Endothelial cell of umbilical vein (primary cell): Measurements from ENCODE around the gene PITPNM3. TPM values are rescaled to one million over a fixed set of nuclear protein-coding genes. Genes with fewer than 3 reads are reported as not detected.

Source experiments
- BruUV-seq: library from RNA; stranded (reverse); fragments of 400-500 nt; replicated peaks from 2 replicates; lab custom pipeline; 2021; lab: Mats Ljungman, UMichigan
- CTCF ChIA-PET: fragments of 300-600, 350-600 bp; sonication (Branson Sonifier 250); formaldehyde crosslinking; loops from one replicate; lab custom pipeline; 2021; ENCODE audit warnings: antibody characterized with exemption, inconsistent platforms; lab: Charles Lee
- POLR2A ChIA-PET: fragments of 300-600, 350-600 bp; sonication (Branson Sonifier 250); formaldehyde crosslinking; loops from one replicate; lab custom pipeline; 2021; ENCODE audit warnings: antibody characterized with exemption, inconsistent platforms; lab: Charles Lee
- DNase-seq: peaks from one replicate; pipeline ENCODE4 v3.0.0-alpha.2; 2011; ENCODE audit warnings: low read depth, low spot score
- FAIRE-seq: peaks from 2 replicates; lab custom pipeline; 2011; peaks lifted over from hg19 to GRCh38; lab: Jason Lieb, UNC
- H2AFZ ChIP-seq: 2 replicates; pipeline ENCODE4 v1.6.0; 2012; ENCODE audit warnings: low read depth, low read length, control low read depth, inconsistent platforms
- H3K27ac ChIP-seq: 2 replicates; pipeline ENCODE4 v1.5.1; 2011; ENCODE audit warnings: low read depth, mild to moderate bottlenecking, control low read depth, low read length, moderate library complexity; ENCODE audit not compliant: insufficient read depth
- H3K27me3 ChIP-seq, 2 experiments: 2 replicates each; pipeline versions ENCODE4 v1.6.0 to v1.6.1; 2011; ENCODE audit warnings: low read length in 2 of 2, mixed read lengths in 1 of 2; ENCODE audit not compliant: control insufficient read depth in 2 of 2, insufficient read depth in 2 of 2
- H3K36me3 ChIP-seq, 2 experiments: 2 replicates in 1 of 2; 3 replicates in 1 of 2; pipeline ENCODE4 v1.5.1; 2011; ENCODE audit warnings: low read length in 2 of 2, mild to moderate bottlenecking in 1 of 2, moderate library complexity in 1 of 2; ENCODE audit not compliant: control insufficient read depth in 2 of 2, insufficient read depth in 2 of 2; ENCODE audit errors: extremely low read depth in 1 of 2
- H3K4me1 ChIP-seq: 3 replicates; pipeline ENCODE4 v1.5.1; 2011; ENCODE audit warnings: mild to moderate bottlenecking, low read length; ENCODE audit not compliant: control insufficient read depth, insufficient read depth; ENCODE audit errors: extremely low read depth
- H3K4me2 ChIP-seq: 2 replicates; pipeline ENCODE4 v1.6.1; 2011; ENCODE audit warnings: low read length, control low read depth, mixed read lengths; ENCODE audit not compliant: insufficient read depth
- H3K4me3 ChIP-seq, 3 experiments: fragments of 200-600 bp in 1 of 3; sonication (generic), shearing (Covaris generic) in 1 of 3; replicated peaks in 1 of 3; 2 replicates each; pipeline ENCODE4 v1.5.1; 2011 to 2016; ENCODE audit warnings: control low read depth in 3 of 3, low read length in 3 of 3, mild to moderate bottlenecking in 2 of 3, inconsistent platforms in 1 of 3, low read depth in 1 of 3, moderate library complexity in 1 of 3; ENCODE audit not compliant: insufficient read depth in 1 of 3
- H3K79me2 ChIP-seq: 2 replicates; pipeline ENCODE4 v1.6.0; 2012; ENCODE audit warnings: low read length, inconsistent platforms; ENCODE audit not compliant: control insufficient read depth, insufficient read depth
- H3K9ac ChIP-seq: replicated peaks from 2 replicates; pipeline ENCODE3; 2011; ENCODE audit warnings: low read length, control low read depth; ENCODE audit not compliant: insufficient read depth; ENCODE audit errors: extremely low read depth
- H3K9me1 ChIP-seq: replicated peaks from 3 replicates; pipeline ENCODE4 v1.6.0; 2011; ENCODE audit warnings: mild to moderate bottlenecking, low read length; ENCODE audit not compliant: control insufficient read depth, insufficient read depth; ENCODE audit errors: extremely low read depth
- H3K9me3 ChIP-seq: replicated peaks from 2 replicates; pipeline ENCODE4 v1.5.1; 2012; ENCODE audit warnings: low read length, inconsistent platforms; ENCODE audit not compliant: control insufficient read depth, insufficient read depth
- H4K20me1 ChIP-seq: replicated peaks from 2 replicates; pipeline ENCODE3; 2011; ENCODE audit warnings: mild to moderate bottlenecking, low read length; ENCODE audit not compliant: control insufficient read depth, insufficient read depth; ENCODE audit errors: extremely low read depth
- EZH2 ChIP-seq: IDR thresholded peaks from 2 replicates; pipeline ENCODE4 v1.6.1; 2012; ENCODE audit warnings: borderline replicate concordance, low read depth, mild to moderate bottlenecking, moderate library complexity, low read length, inconsistent platforms; ENCODE audit not compliant: severe bottlenecking
- FOS ChIP-seq: IDR thresholded peaks from 2 replicates; pipeline ENCODE4 v1.6.1; 2011; ENCODE audit warnings: mild to moderate bottlenecking, low read length, moderate library complexity, borderline replicate concordance; ENCODE audit not compliant: insufficient read depth
- GATA2 ChIP-seq: IDR thresholded peaks from 2 replicates; pipeline ENCODE4 v1.7.0; 2011; ENCODE audit warnings: low read depth, mild to moderate bottlenecking, moderate library complexity, mixed read lengths, low read length; ENCODE audit not compliant: insufficient read length, insufficient read depth
- JUN ChIP-seq: IDR thresholded peaks from 2 replicates; pipeline ENCODE4 v1.6.1; 2011; ENCODE audit warnings: borderline replicate concordance, low read depth; ENCODE audit not compliant: insufficient read length, insufficient read depth
- MYC ChIP-seq: IDR thresholded peaks from one replicate; pipeline ENCODE4 v1.6.1; 2011; ENCODE audit warnings: mild to moderate bottlenecking, low read depth, low read length
- POLR2A ChIP-seq: IDR thresholded peaks from 2 replicates; pipeline ENCODE4 v1.6.1; 2012; ENCODE audit warnings: low read depth, mild to moderate bottlenecking, control low read depth, low read length
- POLR2AphosphoS5 ChIP-seq: IDR thresholded peaks from 2 replicates; pipeline ENCODE4 v1.6.1; 2012; ENCODE audit warnings: low read depth, mild to moderate bottlenecking, control low read depth, low read length, moderate library complexity; ENCODE audit not compliant: insufficient read depth
- dilution Hi-C: fragments of 300-500 bp; cut with MboI; formaldehyde crosslinking; loops from one replicate; pipeline ENCODE4 v1.15.0; 2019; ENCODE audit warnings: low sequenced_read_pairs; ENCODE audit not compliant: extremely low pct_ligation_motif_present
- intact Hi-C: fragments of 100-400 bp; cut with micrococcal nuclease; formaldehyde crosslinking; loops from one replicate; pipeline ENCODE4 v1.10.0; 2022
- polyA plus RNA-seq, 4 experiments: library from polyadenylated mRNA; depleted of rRNA in 3 of 4; stranded (reverse) in 3 of 4; unstranded in 1 of 4; fragments of >200 nt; gene quantifications; 2 replicates each; pipeline versions ENCODE4 v1.2.1 to v1.2.3, GENCODE V29; 2011 to 2012; ENCODE audit warnings: missing spikeins in 1 of 4
- total RNA-seq: library from RNA; stranded (reverse); gene quantifications from 2 replicates; pipeline ENCODE4 v1.2.3, GENCODE V29; 2021
- TF ChIP-seq, protein P1 (sequence below): IDR thresholded peaks from 2 replicates; pipeline ENCODE4 v1.6.1; 2011; ENCODE audit not compliant: insufficient read depth, insufficient read length
- TF ChIP-seq, protein P2 (sequence below), 2 donors: IDR thresholded peaks; 1 replicate in 1 of 2; 2 replicates in 1 of 2; pipeline ENCODE4 v1.5.1; 2011; ENCODE audit warnings: low read length in 2 of 2, mild to moderate bottlenecking in 2 of 2, moderate library complexity in 2 of 2, control low read depth in 1 of 2, inconsistent platforms in 1 of 2, low read depth in 1 of 2; ENCODE audit not compliant: insufficient read depth in 1 of 2; ENCODE audit errors: extremely low read depth in 1 of 2

Gene PITPNM3
- total and polyA plus RNA-seq, 2 donors (not counting 3 experiments of a cell fraction or from before 2014, with no cell fraction given), result 1.0 to 1.9 TPM

DNA sequence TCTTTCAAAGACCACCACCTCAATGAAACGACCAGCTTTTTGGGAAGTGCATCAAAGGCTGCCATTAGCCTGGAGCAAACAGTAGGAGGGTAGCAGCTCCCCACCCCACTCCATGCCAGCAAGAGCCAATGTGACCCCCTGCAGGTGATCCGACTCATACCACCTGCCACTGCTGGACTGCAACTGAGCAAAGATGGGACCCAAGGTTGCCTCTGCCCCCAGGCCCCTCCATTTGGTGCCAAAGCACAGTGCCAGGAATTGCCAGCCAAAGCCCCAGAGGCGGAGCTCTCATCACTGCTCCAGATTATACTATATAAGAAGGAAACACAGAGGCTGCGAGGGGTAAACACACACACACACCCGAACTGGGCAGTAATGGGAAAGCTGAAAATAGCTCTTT lies 8.3 kb downstream of the PITPNM3 start:
- H3K4me1 ChIP-seq, result no peaks in the 10 kb centered on the region

More for the DNA sequence above, 8.3 kb downstream of the PITPNM3 start:
- Histone ChIP-seq H3K27ac (no peak overlapping the region), H4K20me1 (no peaks in the 10 kb centered on the region), H3K27me3 (no peaks in the 10 kb centered on the region), H3K36me3 (no peaks in the 10 kb centered on the region), H3K9me3 (no peaks in the 10 kb centered on the region), H3K9me1 (no peaks in the 10 kb centered on the region), H3K79me2 (no peaks in the 10 kb centered on the region), H3K4me2 (no peak overlapping the region), H2AFZ (no peak overlapping the region), H3K9ac (no peak overlapping the region), H3K4me3 (no peak overlapping the region)
- no TSS peak for BruUV-seq
- ChIA-PET POLR2A (no interaction called here), CTCF (interaction anchor here (0.9 to 3.3 kb wide), 5 partner anchors 10 to 76 kb away, joined by 3 to 23 read pairs (median 3); no protein-coding TSS in a partner anchor)
- no peak for DNase-seq
- intact Hi-C loops (no loop called here), dilution Hi-C loops (no loop called here)
- TF ChIP-seq POLR2AphosphoS5, result no peak
- TF ChIP-seq GATA2, result no peak
- TF ChIP-seq FOS, result no peak
- TF ChIP-seq MYC, result no peak
- TF ChIP-seq, protein P1, sequence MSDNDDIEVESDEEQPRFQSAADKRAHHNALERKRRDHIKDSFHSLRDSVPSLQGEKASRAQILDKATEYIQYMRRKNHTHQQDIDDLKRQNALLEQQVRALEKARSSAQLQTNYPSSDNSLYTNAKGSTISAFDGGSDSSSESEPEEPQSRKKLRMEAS, result no peak
- TF ChIP-seq, protein P2, sequence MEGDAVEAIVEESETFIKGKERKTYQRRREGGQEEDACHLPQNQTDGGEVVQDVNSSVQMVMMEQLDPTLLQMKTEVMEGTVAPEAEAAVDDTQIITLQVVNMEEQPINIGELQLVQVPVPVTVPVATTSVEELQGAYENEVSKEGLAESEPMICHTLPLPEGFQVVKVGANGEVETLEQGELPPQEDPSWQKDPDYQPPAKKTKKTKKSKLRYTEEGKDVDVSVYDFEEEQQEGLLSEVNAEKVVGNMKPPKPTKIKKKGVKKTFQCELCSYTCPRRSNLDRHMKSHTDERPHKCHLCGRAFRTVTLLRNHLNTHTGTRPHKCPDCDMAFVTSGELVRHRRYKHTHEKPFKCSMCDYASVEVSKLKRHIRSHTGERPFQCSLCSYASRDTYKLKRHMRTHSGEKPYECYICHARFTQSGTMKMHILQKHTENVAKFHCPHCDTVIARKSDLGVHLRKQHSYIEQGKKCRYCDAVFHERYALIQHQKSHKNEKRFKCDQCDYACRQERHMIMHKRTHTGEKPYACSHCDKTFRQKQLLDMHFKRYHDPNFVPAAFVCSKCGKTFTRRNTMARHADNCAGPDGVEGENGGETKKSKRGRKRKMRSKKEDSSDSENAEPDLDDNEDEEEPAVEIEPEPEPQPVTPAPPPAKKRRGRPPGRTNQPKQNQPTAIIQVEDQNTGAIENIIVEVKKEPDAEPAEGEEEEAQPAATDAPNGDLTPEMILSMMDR (IDR thresholded peaks at IDR 0.05; ENCODE audit: extremely low read depth in 1 of 2, insufficient read depth in 1 of 2, low read depth in 1 of 2, low read length in 2 of 2), result no peak
- no peak for TF ChIP-seq JUN
- TF ChIP-seq EZH2, result no peak
- TF ChIP-seq POLR2A, result no peak
- FAIRE-seq, result no peak
